ENCODE data around the gene FBLN2. TPM values are rescaled to one million over a fixed set of nuclear protein-coding genes. Genes with fewer than 3 reads are reported as not detected.
A peak's percentile ranks its signal among the peaks of the same experiment; 100 is the strongest.

FBLN2 gene
- total RNA-seq, 2 experiments from 2014 or later: not detected

- CTCF ChIA-PET: interaction anchor here (0.8 kb wide), 1 partner anchor 32 kb away, joined by 3 read pairs; no protein-coding TSS in a partner anchor
- Mint-ChIP-seq H3K27me3 (peaks cover 2% of the 10 kb centered on the region), H3K27ac (no peak overlapping the region), H3K9me3 (peaks cover 2% of the 10 kb centered on the region), H3K4me3 (no peak overlapping the region), H3K36me3 (no peaks in the 10 kb centered on the region), H3K4me1 (ENCODE audit: low read depth) (no peaks in the 10 kb centered on the region)
- POLR2A ChIA-PET: no interaction called here
- DNase-seq: no peak
- intact Hi-C loops (cut with micrococcal nuclease): no loop called here
These were observed 67.4 kb downstream of the FBLN2 start for GRCh38 chr3:13616359-13616758.

- Mint-ChIP-seq H3K4me1 (ENCODE audit: low read depth) (no peaks in the 10 kb centered on the region), H3K27ac (no peak overlapping the region), H3K4me3 (no peak overlapping the region), H3K9me3 (peaks cover 2% of the 10 kb centered on the region), H3K36me3 (no peaks in the 10 kb centered on the region), H3K27me3 (peaks cover 2% of the 10 kb centered on the region)
- ChIA-PET CTCF (no interaction called here), POLR2A (no interaction called here)
- DNase-seq: no peak
- intact Hi-C loops (cut with micrococcal nuclease): no loop called here
These were observed 68.3 kb downstream of the FBLN2 start for GRCh38 chr3:13617097-13617738.

GRCh38 chr3:13617981-13618380, 69.1 kb downstream of the FBLN2 start:
- POLR2A ChIA-PET: no interaction called here
- Mint-ChIP-seq H3K4me1 (ENCODE audit: low read depth) (no peaks in the 10 kb centered on the region), H3K27me3 (no peaks in the 10 kb centered on the region), H3K9me3 (peaks cover 2% of the 10 kb centered on the region), H3K27ac (no peak overlapping the region), H3K4me3 (no peak overlapping the region), H3K36me3 (no peaks in the 10 kb centered on the region)
- CTCF ChIA-PET: no interaction called here
- intact Hi-C loops (cut with micrococcal nuclease): no loop called here
- DNase-seq: no peak

- intact Hi-C loops (cut with micrococcal nuclease): no loop called here
- Mint-ChIP-seq H3K4me1 (ENCODE audit: low read depth) (no peaks in the 10 kb centered on the region), H3K27ac (no peak overlapping the region), H3K9me3 (no peaks in the 10 kb centered on the region), H3K36me3 (no peaks in the 10 kb centered on the region), H3K27me3 (no peaks in the 10 kb centered on the region), H3K4me3 (no peak overlapping the region)
- ChIA-PET POLR2A (no interaction called here), CTCF (interaction anchor here (0.6 kb wide), 1 partner anchor 29 kb away, joined by 4 read pairs; no protein-coding TSS in a partner anchor)
- no peak for DNase-seq
These were observed 69.9 kb downstream of the FBLN2 start for GRCh38 chr3:13618836-13619235.

- H3K4me3 Mint-ChIP-seq: no peak overlapping the region
- POLR2A ChIA-PET: no interaction called here
- intact Hi-C loops (cut with micrococcal nuclease): no loop called here
- CTCF ChIA-PET: no interaction called here
- no peaks in the 10 kb centered on the region for H3K4me1 Mint-ChIP-seq (ENCODE audit: low read depth)
- no peaks in the 10 kb centered on the region for H3K27me3 Mint-ChIP-seq
- H3K36me3 Mint-ChIP-seq: no peaks in the 10 kb centered on the region
- H3K9me3 Mint-ChIP-seq: no peaks in the 10 kb centered on the region
- no peak overlapping the region for H3K27ac Mint-ChIP-seq
- no peak for DNase-seq
These were observed 70.8 kb downstream of the FBLN2 start for GRCh38 chr3:13619661-13620230.

GRCh38 chr3:13620281-13620680, 71.4 kb downstream of the FBLN2 start:
- POLR2A ChIA-PET: no interaction called here
- DNase-seq: no peak
- no peak overlapping the region for H3K27ac Mint-ChIP-seq
- H3K4me3 Mint-ChIP-seq: no peak overlapping the region
- H3K27me3 Mint-ChIP-seq: no peaks in the 10 kb centered on the region
- CTCF ChIA-PET: interaction anchor here (0.8 kb wide), 1 partner anchor 30 kb away, joined by 3 read pairs; no protein-coding TSS in a partner anchor
- H3K36me3 Mint-ChIP-seq: no peaks in the 10 kb centered on the region
- no peaks in the 10 kb centered on the region for H3K4me1 Mint-ChIP-seq (ENCODE audit: low read depth)
- intact Hi-C loops (cut with micrococcal nuclease): no loop called here
- no peaks in the 10 kb centered on the region for H3K9me3 Mint-ChIP-seq

- Mint-ChIP-seq H3K9me3 (no peaks in the 10 kb centered on the region), H3K27me3 (no peaks in the 10 kb centered on the region), H3K4me1 (ENCODE audit: low read depth) (no peaks in the 10 kb centered on the region), H3K27ac (no peak overlapping the region), H3K4me3 (no peak overlapping the region), H3K36me3 (no peaks in the 10 kb centered on the region)
- ChIA-PET CTCF (interaction anchor here (0.8 kb wide), 1 partner anchor 30 kb away, joined by 3 read pairs; no protein-coding TSS in a partner anchor), POLR2A (no interaction called here)
- intact Hi-C loops (cut with micrococcal nuclease): no loop called here
- DNase-seq: no peak
These were observed 71.9 kb downstream of the FBLN2 start for GRCh38 chr3:13620776-13621365.

GRCh38 chr3:13621381-13622221, 72.7 kb downstream of the FBLN2 start:
- peak; percentile 11 for DNase-seq
- no peak overlapping the region for H3K27ac Mint-ChIP-seq
- H3K4me1 Mint-ChIP-seq (ENCODE audit: low read depth): no peaks in the 10 kb centered on the region
- no peaks in the 10 kb centered on the region for H3K36me3 Mint-ChIP-seq
- H3K4me3 Mint-ChIP-seq: no peak overlapping the region
- H3K9me3 Mint-ChIP-seq: no peaks in the 10 kb centered on the region
- intact Hi-C loops (cut with micrococcal nuclease): no loop called here
- ChIA-PET CTCF (interaction anchor here (1.5 kb wide), 2 partner anchors 27 to 530 kb away, joined by 3 to 7 read pairs; no protein-coding TSS in a partner anchor), POLR2A (no interaction called here)
- no peaks in the 10 kb centered on the region for H3K27me3 Mint-ChIP-seq

- Mint-ChIP-seq H3K27me3 (no peaks in the 10 kb centered on the region), H3K36me3 (no peaks in the 10 kb centered on the region), H3K4me3 (no peak overlapping the region), H3K4me1 (ENCODE audit: low read depth) (no peaks in the 10 kb centered on the region), H3K9me3 (no peaks in the 10 kb centered on the region), H3K27ac (no peak overlapping the region)
- no peak for DNase-seq
- intact Hi-C loops (cut with micrococcal nuclease): no loop called here
- ChIA-PET CTCF (interaction anchor here (1.5 kb wide), 2 partner anchors 26 to 530 kb away, joined by 3 to 7 read pairs; no protein-coding TSS in a partner anchor), POLR2A (no interaction called here)
These were observed 73.4 kb downstream of the FBLN2 start for GRCh38 chr3:13622356-13622755.

GRCh38 chr3:13623101-13623654, 74.3 kb downstream of the FBLN2 start:
- H3K4me3 Mint-ChIP-seq: no peak overlapping the region
- H3K27ac Mint-ChIP-seq: no peak overlapping the region
- intact Hi-C loops (cut with micrococcal nuclease): no loop called here
- H3K36me3 Mint-ChIP-seq: no peaks in the 10 kb centered on the region
- no peaks in the 10 kb centered on the region for H3K27me3 Mint-ChIP-seq
- no peaks in the 10 kb centered on the region for H3K4me1 Mint-ChIP-seq (ENCODE audit: low read depth)
- ChIA-PET CTCF (no interaction called here), POLR2A (no interaction called here)
- no peaks in the 10 kb centered on the region for H3K9me3 Mint-ChIP-seq
- DNase-seq: no peak

GRCh38 chr3:13624021-13624420, 75.1 kb downstream of the FBLN2 start:
- H3K4me3 Mint-ChIP-seq: no peak overlapping the region
- CTCF ChIA-PET: no interaction called here
- H3K9me3 Mint-ChIP-seq: no peaks in the 10 kb centered on the region
- no peaks in the 10 kb centered on the region for H3K4me1 Mint-ChIP-seq (ENCODE audit: low read depth)
- no peaks in the 10 kb centered on the region for H3K27me3 Mint-ChIP-seq
- H3K27ac Mint-ChIP-seq: no peak overlapping the region
- DNase-seq: no peak
- H3K36me3 Mint-ChIP-seq: no peaks in the 10 kb centered on the region
- POLR2A ChIA-PET: no interaction called here
- intact Hi-C loops (cut with micrococcal nuclease): no loop called here

- no peaks in the 10 kb centered on the region for H3K4me1 Mint-ChIP-seq (ENCODE audit: low read depth)
- no peak overlapping the region for H3K4me3 Mint-ChIP-seq
- no peaks in the 10 kb centered on the region for H3K36me3 Mint-ChIP-seq
- ChIA-PET CTCF (interaction anchor here (0.7 kb wide), 1 partner anchor 32 kb away, joined by 3 read pairs; no protein-coding TSS in a partner anchor), POLR2A (no interaction called here)
- H3K27ac Mint-ChIP-seq: no peak overlapping the region
- H3K27me3 Mint-ChIP-seq: no peaks in the 10 kb centered on the region
- intact Hi-C loops (cut with micrococcal nuclease): no loop called here
- H3K9me3 Mint-ChIP-seq: no peaks in the 10 kb centered on the region
- DNase-seq: no peak
These were observed 75.8 kb downstream of the FBLN2 start for GRCh38 chr3:13624671-13625125.
